Gastroesophageal sphincter (tissue), 3 donors: ENCODE measurements around the gene RNF213.

Source experiments
- CTCF ChIP-seq, 4 experiments: fragments of 200-600 bp in 2 of 4; fragments of 450-650 bp in 2 of 4; sonication (generic) in 1 of 4; IDR thresholded peaks; one replicate each; pipeline ENCODE4 v1.5.1; 2017 to 2019; ENCODE audit warnings: antibody characterized with exemption in 4 of 4, mild to moderate bottlenecking in 2 of 4, moderate library complexity in 2 of 4
- EP300 ChIP-seq: sonication (generic); formaldehyde crosslinking; IDR thresholded peaks from one replicate; pipeline ENCODE4 v1.6.1; 2017; ENCODE audit warnings: antibody characterized with exemption, mild to moderate bottlenecking

DNA sequence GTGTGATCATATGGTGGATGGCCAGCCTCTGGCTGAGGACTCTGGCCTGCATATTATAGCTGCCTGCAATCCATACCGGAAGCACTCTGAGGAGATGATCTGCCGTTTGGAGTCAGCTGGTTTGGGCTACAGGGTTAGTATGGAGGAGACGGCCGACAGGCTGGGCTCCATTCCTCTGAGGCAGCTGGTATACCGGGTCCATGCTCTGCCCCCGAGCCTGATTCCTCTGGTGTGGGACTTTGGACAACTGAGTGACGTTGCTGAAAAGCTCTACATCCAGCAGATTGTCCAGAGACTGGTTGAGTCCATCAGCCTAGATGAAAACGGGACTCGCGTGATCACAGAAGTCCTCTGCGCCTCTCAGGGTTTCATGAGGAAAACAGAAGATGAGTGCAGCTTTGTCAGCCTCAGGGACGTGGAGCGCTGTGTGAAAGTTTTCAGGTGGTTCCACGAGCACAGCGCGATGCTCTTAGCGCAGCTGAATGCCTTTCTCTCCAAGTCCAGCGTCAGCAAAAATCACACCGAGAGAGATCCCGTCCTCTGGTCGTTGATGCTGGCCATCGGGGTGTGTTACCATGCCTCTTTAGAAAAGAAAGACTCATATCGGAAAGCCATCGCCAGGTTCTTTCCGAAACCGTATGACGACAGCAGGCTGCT is 85.3 kb downstream of the RNF213 start:
- TF ChIP-seq CTCF (IDR thresholded peaks at IDR 0.05) (no peak), EP300 (no peak)
